ENCODE measurements around the gene PRICKLE3. TPM values are rescaled to one million over a fixed set of nuclear protein-coding genes. Genes with fewer than 3 reads are reported as not detected.
"Not testable (repeated sequence)": the region's sequence is repeated elsewhere in the genome, so short reads cannot be mapped to it uniquely, and the experiment has no call there.

The PRICKLE3 gene
- total and polyA plus RNA-seq, 8 donors: 4.2 to 7.0 (median 5.6) TPM

DNA sequence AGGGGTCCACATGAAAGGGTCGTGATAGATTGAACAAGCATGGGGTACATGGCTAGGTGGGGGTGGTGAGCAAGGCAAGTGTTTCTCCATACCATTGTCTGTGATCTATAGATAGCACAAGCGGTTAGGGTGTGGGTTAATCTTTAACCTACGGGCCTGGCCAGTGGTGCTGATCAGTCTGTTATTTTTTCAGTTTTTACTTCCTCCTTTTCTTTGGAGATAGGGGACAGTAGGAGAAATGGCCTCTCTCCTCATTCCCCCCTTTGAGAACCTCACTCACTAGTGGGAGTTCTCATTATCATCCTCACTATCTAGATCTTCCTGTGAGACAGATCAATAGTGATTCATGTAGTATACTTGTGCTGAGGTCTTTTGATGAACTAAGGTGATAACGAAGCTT lies 46.5 kb downstream of the PRICKLE3 start:
- H3K9me3 ChIP-seq: no peaks in the 10 kb centered on the region
- ATAC-seq: no peak
- intact Hi-C loops (cut with DNase I): no loop called here
- no peaks in the 10 kb centered on the region for H3K27me3 ChIP-seq
- H3K4me3 ChIP-seq: no peak overlapping the region
- no peak for DNase-seq
- H3K27ac ChIP-seq: no peak overlapping the region
- FAIRE-seq: no peak
- H3K4me1 ChIP-seq: no peaks in the 10 kb centered on the region
- 68 to 88% methylated on average over 4 of the region's 4 CpGs for WGBS, 2 donors
- H3K36me3 ChIP-seq: no peaks in the 10 kb centered on the region
- no peak for TF ChIP-seq CTCF (IDR thresholded peaks at IDR 0.05)

GRCh38 chrX:49137492-49137891 lies 48.7 kb downstream of the PRICKLE3 start:
- ATAC-seq (peak in 2 of 4 donors; percentile 18 to 36), DNase-seq (no peak), FAIRE-seq (no peak)
- Histone ChIP-seq H3K27ac (no peak overlapping the region), H3K36me3 (no peaks in the 10 kb centered on the region), H3K27me3 (no peaks in the 10 kb centered on the region), H3K4me1 (no peaks in the 10 kb centered on the region), H3K9me3 (no peaks in the 10 kb centered on the region), H3K4me3 (no peak overlapping the region)
- intact Hi-C loops (cut with DNase I): no loop called here
- 82 to 100% methylated on average over 1 of the region's 1 CpG for WGBS, 2 donors
- TF ChIP-seq CTCF (IDR thresholded peaks at IDR 0.05): no peak

DNA sequence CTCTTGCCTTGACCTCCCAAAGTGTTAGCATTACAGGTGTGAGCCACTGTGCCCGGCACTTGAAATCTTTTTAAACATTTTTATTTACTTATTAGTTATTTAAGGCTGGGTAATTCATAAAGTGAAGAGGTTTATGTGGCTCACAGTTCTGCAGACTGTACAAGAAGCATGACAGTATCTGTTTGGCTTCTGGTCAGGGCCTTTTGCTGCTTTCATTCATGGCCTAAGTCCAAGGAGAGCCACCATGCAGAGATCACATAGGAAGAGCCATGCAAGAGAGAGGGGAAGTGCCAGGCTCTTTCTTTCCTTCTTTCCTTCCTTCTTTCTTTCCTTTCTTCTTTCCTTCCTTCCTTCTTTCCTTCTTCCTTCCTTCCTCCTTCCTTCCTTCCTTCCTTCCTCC lies 52.4 kb downstream of the PRICKLE3 start:
- Histone ChIP-seq H3K4me3 (no peak overlapping the region), H3K4me1 (no peaks in the 10 kb centered on the region), H3K36me3 (no peaks in the 10 kb centered on the region), H3K9me3 (no peaks in the 10 kb centered on the region), H3K27ac (no peak overlapping the region), H3K27me3 (no peaks in the 10 kb centered on the region)
- intact Hi-C loops (cut with DNase I): no loop called here
- TF ChIP-seq CTCF (IDR thresholded peaks at IDR 0.05): no peak
- ATAC-seq: no peak
- FAIRE-seq: no peak
- DNase-seq: no peak
- 81 to 87% methylated on average over 1 of the region's 1 CpG for WGBS, 2 donors

DNA sequence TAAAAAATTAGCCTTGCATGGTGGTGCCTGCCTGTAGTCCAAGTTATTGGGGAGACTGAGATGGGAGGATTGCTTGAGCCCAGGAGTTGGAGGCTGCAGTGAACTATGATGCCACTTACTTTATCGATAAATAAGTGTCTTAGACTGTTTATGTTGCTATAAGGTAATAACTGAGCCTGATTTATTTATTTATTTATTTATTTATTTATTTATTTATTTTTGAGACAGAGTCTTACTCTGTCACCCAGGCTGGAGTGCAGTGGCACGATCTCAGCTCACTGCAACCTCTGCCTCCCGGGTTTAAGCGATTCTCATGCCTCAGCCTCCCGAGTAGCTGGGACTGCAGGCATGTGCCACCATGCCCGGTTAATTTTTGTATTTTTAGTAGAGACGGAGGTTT lies 53.9 kb downstream of the PRICKLE3 start:
- ATAC-seq; intact Hi-C loops (cut with DNase I); FAIRE-seq; H3K36me3 ChIP-seq; H3K27me3 ChIP-seq; H3K4me3 ChIP-seq; H3K27ac ChIP-seq; H3K4me1 ChIP-seq; DNase-seq; H3K9me3 ChIP-seq: not testable (repeated sequence)
- WGBS, 2 donors: 92% methylated on average over 7 of the region's 7 CpGs

- no peaks in the 10 kb centered on the region for H3K27me3 ChIP-seq
- no peaks in the 10 kb centered on the region for H3K9me3 ChIP-seq
- DNase-seq (no peak), FAIRE-seq (no peak), ATAC-seq (no peak)
- intact Hi-C loops (cut with DNase I): no loop called here
- no peaks in the 10 kb centered on the region for H3K4me1 ChIP-seq
- no peak overlapping the region for H3K4me3 ChIP-seq
- H3K27ac ChIP-seq: no peak overlapping the region
- no peak for TF ChIP-seq CTCF (IDR thresholded peaks at IDR 0.05)
- 74 to 80% methylated on average over 4 of the region's 4 CpGs for WGBS, 2 donors
- H3K36me3 ChIP-seq: no peaks in the 10 kb centered on the region
Measured at GRCh38 chrX:49129427-49129826, 56.7 kb downstream of the PRICKLE3 start.

- intact Hi-C loops (cut with DNase I); H3K36me3 ChIP-seq; DNase-seq; H3K4me3 ChIP-seq; H3K9me3 ChIP-seq; FAIRE-seq; H3K4me1 ChIP-seq; ATAC-seq; H3K27ac ChIP-seq; H3K27me3 ChIP-seq: not testable (repeated sequence)
- WGBS, 2 donors: 81 to 82% methylated on average over 12 of the region's 13 CpGs
Measured at GRCh38 chrX:49127742-49128258, 58.4 kb downstream of the PRICKLE3 start.

Other genes starting within 250 kb of the PRICKLE3 start
- 10 to 100 TPM; 14.2 to 28.7 (median 17.9) TPM for gene OTUD5, start 228.8 kb downstream of the PRICKLE3 start, total RNA-seq
- gene OTUD5, start 228.8 kb downstream of the PRICKLE3 start, polyA plus RNA-seq: 10 to 100 TPM; 32.5 to 34.3 TPM
- 1 to 10 TPM in 2 of 6 donors, under 1 TPM in 4; 0.12 to 1.7 (median 0.68) TPM for gene KCND1, start 214.5 kb downstream of the PRICKLE3 start, total RNA-seq
- 1 to 10 TPM in 1 of 2 donors, under 1 TPM in 1; 0.84 to 1.3 TPM for gene KCND1, start 214.5 kb downstream of the PRICKLE3 start, polyA plus RNA-seq
- gene GRIPAP1, start 184.1 kb downstream of the PRICKLE3 start, total RNA-seq: 10 to 100 TPM; 12.5 to 26.0 (median 17.2) TPM
- 10 to 100 TPM; 32.2 to 32.7 TPM for gene GRIPAP1, start 184.1 kb downstream of the PRICKLE3 start, polyA plus RNA-seq
- 10 to 100 TPM in 3 of 6 donors, 1 to 10 TPM in 3; 8.5 to 18.8 (median 11.0) TPM for gene TFE3, start 143.0 kb downstream of the PRICKLE3 start, total RNA-seq
- gene TFE3, start 143.0 kb downstream of the PRICKLE3 start, polyA plus RNA-seq: 10 to 100 TPM; 20.1 to 20.6 TPM
- gene CCDC120, start 127.4 kb downstream of the PRICKLE3 start, total RNA-seq: 10 to 100 TPM in 1 of 6 donors, 1 to 10 TPM in 5; 4.5 to 10.6 (median 6.8) TPM
- 1 to 10 TPM; 7.3 to 8.2 TPM for gene CCDC120, start 127.4 kb downstream of the PRICKLE3 start, polyA plus RNA-seq
- gene PRAF2, start 112.4 kb downstream of the PRICKLE3 start, total RNA-seq: 1 to 10 TPM; 1.3 to 8.8 (median 3.9) TPM
- gene PRAF2, start 112.4 kb downstream of the PRICKLE3 start, polyA plus RNA-seq: 10 to 100 TPM; 11.3 to 15.8 TPM
- 10 to 100 TPM; 34.9 to 48.5 (median 45.6) TPM for gene WDR45, start 106.5 kb downstream of the PRICKLE3 start, total RNA-seq
- gene WDR45, start 106.5 kb downstream of the PRICKLE3 start, polyA plus RNA-seq: 100 to 1,000 TPM in 1 of 2 donors, 10 to 100 TPM in 1; 98.1 to 121 TPM
- 10 to 100 TPM in 1 of 6 donors, 1 to 10 TPM in 5; 5.4 to 11.5 (median 7.7) TPM for gene GPKOW, start 62.6 kb downstream of the PRICKLE3 start, total RNA-seq
- 10 to 100 TPM in 1 of 2 donors, 1 to 10 TPM in 1; 5.1 to 10.5 TPM for gene GPKOW, start 62.6 kb downstream of the PRICKLE3 start, polyA plus RNA-seq
- gene MAGIX, start 23.6 kb downstream of the PRICKLE3 start, total RNA-seq: 10 to 100 TPM in 1 of 6 donors, 1 to 10 TPM in 5; 6.8 to 12.7 (median 8.3) TPM
- gene MAGIX, start 23.6 kb downstream of the PRICKLE3 start, polyA plus RNA-seq: 10 to 100 TPM; 12.8 to 25.7 TPM
- 100 to 1,000 TPM in 4 of 6 donors, 10 to 100 TPM in 2; 36.0 to 125 (median 114) TPM for gene PLP2, start 14.5 kb downstream of the PRICKLE3 start, total RNA-seq
- gene PLP2, start 14.5 kb downstream of the PRICKLE3 start, polyA plus RNA-seq: 100 to 1,000 TPM; 119 to 126 TPM
- gene SYP, start 13.8 kb upstream of the PRICKLE3 start, total RNA-seq: 1 to 10 TPM; 2.0 to 9.8 (median 4.2) TPM
- 10 to 100 TPM; 13.4 to 41.7 TPM for gene SYP, start 13.8 kb upstream of the PRICKLE3 start, polyA plus RNA-seq
- under 1 TPM; 0.03 to 0.87 (median 0.18) TPM for gene CACNA1F, start 47.0 kb upstream of the PRICKLE3 start, total RNA-seq
- gene CACNA1F, start 47.0 kb upstream of the PRICKLE3 start, polyA plus RNA-seq: under 1 TPM; 0.23 to 0.30 TPM
- gene CCDC22, start 49.1 kb upstream of the PRICKLE3 start, total RNA-seq: 10 to 100 TPM in 1 of 6 donors, 1 to 10 TPM in 5; 6.2 to 11.4 (median 8.6) TPM
- gene CCDC22, start 49.1 kb upstream of the PRICKLE3 start, polyA plus RNA-seq: 10 to 100 TPM in 1 of 2 donors, 1 to 10 TPM in 1; 9.3 to 13.8 TPM
- under 1 TPM in 2 of 6 donors, not detected in 4; 0.04 to 0.12 TPM for gene FOXP3, start 78.3 kb upstream of the PRICKLE3 start, total RNA-seq
- gene FOXP3, start 78.3 kb upstream of the PRICKLE3 start, polyA plus RNA-seq: under 1 TPM in 1 of 2 donors, not detected in 1; 0.16 TPM
- gene PPP1R3F, start 83.4 kb upstream of the PRICKLE3 start, total RNA-seq: 1 to 10 TPM; 1.1 to 2.8 (median 1.6) TPM
- 1 to 10 TPM; 2.9 to 5.6 TPM for gene PPP1R3F, start 83.4 kb upstream of the PRICKLE3 start, polyA plus RNA-seq
- gene GAGE10, start 117.3 kb upstream of the PRICKLE3 start, total RNA-seq: not detected
- not detected for gene GAGE10, start 117.3 kb upstream of the PRICKLE3 start, polyA plus RNA-seq
- gene GAGE12J, start 135.7 kb upstream of the PRICKLE3 start, total RNA-seq: not detected
- gene GAGE12J, start 135.7 kb upstream of the PRICKLE3 start, polyA plus RNA-seq: not detected
- not detected for gene GAGE13, start 145.2 kb upstream of the PRICKLE3 start, total RNA-seq
- not detected for gene GAGE13, start 145.2 kb upstream of the PRICKLE3 start, polyA plus RNA-seq

All from pancreas (tissue), 10 donors.